HG03354 (cell line): ENCODE data around the gene BHLHA15.

Experiments
- ATAC-seq: cut with Tn5 transposase; IDR thresholded peaks from one replicate; pipeline ENCODE4 v1.9.1; 2021; ENCODE audit warnings: mild to moderate bottlenecking; ENCODE audit not compliant: unreplicated experiment, poor library complexity, severe bottlenecking

Gene BHLHA15

GRCh38 chr7:98186452-98187137 is 24.6 kb upstream of the BHLHA15 start:
- ATAC-seq, result no peak

- ATAC-seq, result no peak
Measured at GRCh38 chr7:98187138-98187502, 24.1 kb upstream of the BHLHA15 start.

DNA sequence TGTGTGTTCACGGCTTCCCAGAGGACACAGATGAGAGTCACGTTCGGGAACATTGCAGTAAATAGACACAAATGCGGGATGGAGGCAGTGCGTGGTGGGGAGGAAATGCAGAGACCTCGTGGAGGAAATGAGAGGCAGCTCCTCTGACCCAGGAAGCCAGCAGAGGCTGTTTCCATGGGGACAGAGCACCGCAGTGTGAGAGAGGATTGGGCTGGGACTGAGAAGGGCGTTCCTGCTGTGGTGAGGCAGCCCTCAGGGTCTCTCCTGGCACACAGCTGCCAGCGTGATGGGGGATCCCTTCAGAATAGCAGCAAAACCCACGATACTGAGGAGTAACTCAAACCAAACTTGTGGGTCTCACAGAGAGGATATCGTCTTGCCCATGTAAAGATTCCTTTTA is 21.7 kb upstream of the BHLHA15 start:
- no peak for ATAC-seq

GRCh38 chr7:98191668-98192431 is 19.4 kb upstream of the BHLHA15 start:
- ATAC-seq, result no peak

DNA sequence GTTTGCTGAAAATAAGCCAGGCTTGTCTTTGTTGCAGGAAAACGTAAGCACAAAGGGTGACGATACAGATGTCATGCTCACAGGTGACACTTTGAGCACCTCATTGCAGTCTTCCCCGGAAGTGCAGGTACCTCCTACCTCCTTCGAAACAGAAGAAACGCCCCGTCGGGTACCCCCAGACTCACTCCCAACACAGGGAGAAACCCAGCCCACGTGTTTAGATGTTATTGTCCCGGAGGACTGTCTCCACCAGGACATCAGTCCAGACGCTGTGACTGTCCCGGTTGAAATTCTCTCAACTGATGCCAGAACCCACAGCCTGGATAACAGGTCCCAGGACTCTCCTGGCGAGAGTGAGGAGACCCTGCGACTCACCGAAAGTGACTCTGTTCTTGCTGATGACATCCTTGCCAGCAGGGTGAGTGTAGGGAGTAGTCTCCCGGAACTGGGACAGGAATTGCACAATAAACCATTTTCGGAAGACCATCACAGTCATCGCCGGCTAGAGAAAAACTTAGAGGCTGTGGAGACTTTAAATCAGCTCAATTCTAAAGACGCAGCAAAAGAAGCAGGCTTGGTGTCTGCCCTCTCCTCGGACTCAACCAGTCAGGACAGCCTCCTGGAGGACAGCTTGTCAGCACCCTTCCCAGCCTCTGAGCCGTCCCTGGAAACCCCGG is 18.3 kb upstream of the BHLHA15 start:
- ATAC-seq, result no peak

GRCh38 chr7:98193474-98194180 is 17.6 kb upstream of the BHLHA15 start:
- ATAC-seq, result no peak

DNA sequence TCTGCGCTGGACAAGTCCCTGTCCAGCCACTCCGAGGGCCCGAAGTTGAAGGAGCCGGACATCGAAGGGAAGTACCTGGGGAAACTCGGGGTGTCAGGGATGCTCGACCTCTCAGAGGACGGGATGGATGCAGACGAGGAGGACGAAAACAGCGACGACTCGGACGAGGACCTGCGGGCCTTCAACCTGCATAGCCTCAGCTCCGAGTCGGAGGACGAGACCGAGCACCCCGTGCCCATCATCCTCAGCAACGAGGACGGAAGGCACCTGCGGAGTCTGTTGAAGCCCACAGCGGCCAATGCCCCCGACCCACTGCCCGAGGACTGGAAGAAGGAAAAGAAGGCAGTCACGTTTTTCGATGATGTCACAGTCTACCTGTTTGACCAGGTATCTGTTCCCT is 17.1 kb upstream of the BHLHA15 start:
- ATAC-seq, result no peak

- no peak for ATAC-seq
Measured at GRCh38 chr7:98194672-98195457, 16.4 kb upstream of the BHLHA15 start.

DNA sequence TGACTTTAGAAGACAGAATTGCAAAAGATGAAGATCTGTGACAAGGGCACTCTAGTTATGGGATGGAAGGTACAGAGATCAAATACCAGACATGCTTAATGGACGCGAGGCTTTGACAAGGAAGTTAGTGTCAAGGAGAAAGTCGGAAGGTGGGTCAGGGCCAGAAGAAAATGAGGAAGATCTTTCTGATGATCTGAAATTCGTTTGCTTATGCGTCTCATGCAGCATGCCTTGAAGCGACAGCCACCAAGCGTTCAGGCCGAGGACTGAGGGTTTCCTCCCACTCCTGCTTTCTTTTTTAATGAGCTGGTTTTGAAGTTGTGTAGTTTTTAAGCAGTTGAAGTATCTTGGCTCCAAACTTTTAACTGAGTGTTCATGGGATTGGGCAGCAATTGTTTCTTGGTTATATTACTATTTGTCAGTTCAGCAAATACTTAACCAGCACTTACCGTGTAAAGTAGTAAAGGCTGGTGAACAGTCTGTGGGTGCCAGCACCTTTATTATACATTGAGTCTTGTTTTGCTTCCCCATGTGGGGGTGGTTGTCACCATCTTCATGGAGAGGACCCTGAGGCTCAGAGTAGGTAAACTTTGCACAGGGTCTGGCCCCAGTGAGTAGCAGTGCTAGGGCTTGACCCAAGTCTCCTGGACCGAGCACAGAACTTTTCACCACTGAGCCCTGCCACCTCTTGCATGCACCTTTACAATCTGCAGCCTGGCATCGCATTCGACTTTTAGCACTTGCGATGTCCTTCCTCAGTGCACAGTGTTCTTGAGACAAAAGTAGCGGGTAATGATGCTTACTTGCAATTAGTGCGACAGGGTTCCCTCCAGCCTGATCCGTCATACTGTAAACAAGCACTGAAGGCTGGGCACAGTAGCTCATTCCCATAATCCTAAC is 14.3 kb upstream of the BHLHA15 start:
- no peak for ATAC-seq

DNA sequence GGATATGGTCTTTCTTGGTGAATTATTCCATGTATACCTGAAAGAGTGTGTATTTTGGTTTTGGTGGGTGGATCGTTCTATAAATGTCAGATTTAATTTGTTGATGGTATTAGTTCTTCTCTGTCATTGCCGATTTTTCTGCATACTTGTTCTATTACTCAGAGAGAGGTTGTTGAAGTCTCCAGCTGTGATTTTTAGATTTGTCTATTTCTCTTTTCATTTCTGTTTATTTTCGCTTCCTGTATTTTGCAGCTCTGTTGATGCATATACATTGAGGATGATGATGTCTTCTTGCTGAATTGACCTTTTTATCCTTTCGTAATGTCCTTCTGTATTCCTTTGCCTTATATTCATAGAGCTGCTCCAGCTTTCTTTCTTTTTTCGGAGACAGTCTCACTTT is 12.1 kb upstream of the BHLHA15 start:
- no peak for ATAC-seq

- ATAC-seq, result peak; percentile 52
Measured at GRCh38 chr7:98200364-98200763, 10.9 kb upstream of the BHLHA15 start.

- peak; percentile 91 for ATAC-seq
Measured at GRCh38 chr7:98202367-98203195, 8.7 kb upstream of the BHLHA15 start.

DNA sequence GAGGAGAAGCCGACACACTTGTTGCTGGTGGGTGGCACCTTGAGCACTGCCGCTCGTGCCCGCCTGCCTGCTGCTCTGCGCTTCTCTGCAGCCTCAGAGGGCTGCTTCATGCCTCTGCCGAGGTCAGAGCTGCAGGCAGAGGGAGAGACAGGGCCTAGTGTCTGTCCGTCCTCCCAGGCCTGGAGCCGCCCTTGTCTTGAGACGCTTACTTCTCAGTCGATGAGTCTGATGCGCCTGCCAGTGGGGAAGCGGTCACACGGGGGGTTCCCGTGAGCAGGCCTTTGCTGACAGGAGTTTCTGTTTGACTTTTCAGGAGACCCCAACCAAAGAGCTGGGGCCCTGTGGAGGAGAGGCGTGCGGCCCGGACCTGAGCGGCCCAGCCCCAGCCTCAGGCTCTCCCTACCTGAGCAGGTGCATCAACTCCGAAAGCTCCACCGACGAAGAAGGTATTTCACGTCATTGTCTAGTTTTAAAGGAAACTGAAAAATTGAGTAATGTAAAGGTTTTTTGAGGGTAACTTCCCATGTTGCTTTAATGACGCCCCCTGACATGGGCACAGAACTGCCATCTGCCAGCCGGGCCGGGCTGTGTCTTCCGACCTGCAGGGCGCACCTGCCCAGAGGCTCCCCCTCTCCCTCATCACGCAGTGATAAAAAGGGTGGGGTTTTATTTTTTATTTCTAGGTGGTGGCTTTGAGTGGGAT is 7.8 kb upstream of the BHLHA15 start:
- ATAC-seq, result peak; percentile 30

- ATAC-seq, result no peak
Measured at GRCh38 chr7:98203964-98204605, 7.2 kb upstream of the BHLHA15 start.

GRCh38 chr7:98204670-98205069 is 6.6 kb upstream of the BHLHA15 start:
- no peak for ATAC-seq

- ATAC-seq, result no peak
Measured at GRCh38 chr7:98205162-98205845, 5.9 kb upstream of the BHLHA15 start.
